Gastrocnemius medialis (tissue), 4 donors: ENCODE measurements around the gene SLC35G6. TPM values are rescaled to one million over a fixed set of nuclear protein-coding genes. Genes with fewer than 3 reads are reported as not detected.

ENCODE experiments used
- ATAC-seq, 2 donors: fragments of 150-250 bp; one replicate each; pipeline ENCODE4 v1.9.1; 2016
- DNase-seq, 2 donors: peaks; one replicate each; pipeline ENCODE4 v3.0.0-alpha.2; 2019
- H3K27ac ChIP-seq, 4 donors: fragments of 200-600 bp; sonication (generic); 1 replicate in 1 of 4; 2 replicates in 3 of 4; pipeline ENCODE4 v1.5.1; 2016 to 2018; ENCODE audit warnings: mild to moderate bottlenecking in 2 of 4, moderate library complexity in 1 of 4
- H3K27me3 ChIP-seq, 3 donors: fragments of 200-600 bp; sonication (generic) in 2 of 3; 1 replicate in 1 of 3; 2 replicates in 2 of 3; pipeline versions ENCODE4 v1.5.1 to v1.6.0; 2016 to 2019; ENCODE audit warnings: mild to moderate bottlenecking in 1 of 3, moderate library complexity in 1 of 3
- H3K36me3 ChIP-seq, 2 donors: fragments of 200-600 bp; sonication (generic) in 1 of 2; one replicate each; pipeline ENCODE4 v1.5.1; 2017 to 2018
- H3K4me1 ChIP-seq, 2 donors: fragments of 200-600 bp; sonication (generic) in 1 of 2; one replicate each; pipeline ENCODE4 v1.5.1; 2016 to 2017; ENCODE audit warnings: mild to moderate bottlenecking in 2 of 2
- H3K4me3 ChIP-seq, 4 donors: fragments of 200-600 bp; sonication (generic) in 3 of 4; 1 replicate in 1 of 4; 2 replicates in 3 of 4; pipeline ENCODE4 v1.5.1; 2016 to 2019; ENCODE audit warnings: mild to moderate bottlenecking in 2 of 4
- H3K9me3 ChIP-seq, 3 donors: fragments of 200-600 bp; sonication (generic) in 2 of 3; 1 replicate in 1 of 3; 2 replicates in 2 of 3; pipeline ENCODE4 v1.5.1; 2016 to 2019
- CTCF ChIP-seq, 5 experiments: fragments of 450-650 bp in 3 of 5; fragments of 200-600 bp in 2 of 5; sonication (generic) in 2 of 5; IDR thresholded peaks in 4 of 5; conservative IDR thresholded peaks in 1 of 5; 1 replicate in 4 of 5; 2 replicates in 1 of 5; pipeline ENCODE4 v1.5.1; 2016 to 2019; ENCODE audit warnings: antibody characterized with exemption in 5 of 5, mild to moderate bottlenecking in 3 of 5, moderate library complexity in 3 of 5
- POLR2A ChIP-seq, 2 donors: fragments of 450-650 bp; IDR thresholded peaks; one replicate each; pipeline ENCODE4 v1.6.1; 2017; ENCODE audit warnings: antibody characterized with exemption in 2 of 2, mild to moderate bottlenecking in 2 of 2, moderate library complexity in 2 of 2
- in situ Hi-C, 4 donors: fragments of 200-750 bp; cut with MboI; loops; one replicate each; pipeline versions ENCODE4 v1.15.0 to v1.8.0; 2017; ENCODE audit warnings: low sequenced_read_pairs in 4 of 4
- intact Hi-C: fragments of 100-400 bp; cut with DNase I; formaldehyde crosslinking; loops from one replicate; pipeline ENCODE4 v1.15.1; 2023; ENCODE audit warnings: low total_unique reads
- total RNA-seq, 4 donors: library from RNA; depleted of rRNA; stranded (reverse); fragments of >200 nt; gene quantifications; one replicate each; pipeline versions ENCODE4 v1.1.0 to v1.2.3, GENCODE V29; 2016

Gene SLC35G6
- total RNA-seq, 4 donors from 2014 or later: not detected

- peak overlapping the region in 3 of 4 donors; percentile 5 to 45 (median 40) for H3K27ac ChIP-seq
Observed at GRCh38 chr17:7459961-7460545, 21.2 kb upstream of the SLC35G6 start.

GRCh38 chr17:7460850-7461660 is 20.2 kb upstream of the SLC35G6 start:
- ATAC-seq (peak in 1 of 2 donors; percentile 62), DNase-seq (peak in 1 of 2 donors; percentile 41)
- Histone ChIP-seq H3K27ac (peak overlapping the region in 2 of 4 donors; percentile 31 to 45), H3K4me1 (peaks cover 8 to 12% of the 10 kb centered on the region in 2 donors), H3K36me3 (peaks cover 0 to 50% of the 10 kb centered on the region in 2 donors), H3K4me3 (no peak overlapping the region), H3K27me3 (no peaks in the 10 kb centered on the region), H3K9me3 (no peaks in the 10 kb centered on the region)
- intact Hi-C loops (no loop called here), in situ Hi-C loops (no loop called here)
- TF ChIP-seq CTCF (IDR thresholded peaks at IDR 0.05 in 4 of 5, conservative IDR thresholded peaks at IDR 0.05 in 1 of 5) (no peak), POLR2A (IDR thresholded peaks at IDR 0.05) (no peak)

More at GRCh38 chr17:7459961-7460545, 21.2 kb upstream of the SLC35G6 start:
- ATAC-seq (no peak), DNase-seq (no peak)
- Histone ChIP-seq H3K4me3 (no peak overlapping the region), H3K9me3 (no peaks in the 10 kb centered on the region), H3K4me1 (peaks cover 9% of the 10 kb centered on the region in 2 donors), H3K36me3 (peaks cover 0 to 44% of the 10 kb centered on the region in 2 donors), H3K27me3 (no peaks in the 10 kb centered on the region)
- TF ChIP-seq POLR2A (IDR thresholded peaks at IDR 0.05): no peak
- TF ChIP-seq CTCF (IDR thresholded peaks at IDR 0.05 in 4 of 5, conservative IDR thresholded peaks at IDR 0.05 in 1 of 5): no peak
- intact Hi-C loops (no loop called here), in situ Hi-C loops (no loop called here)

- no peak for ATAC-seq
- DNase-seq: no peak
- Histone ChIP-seq H3K27me3 (no peaks in the 10 kb centered on the region), H3K9me3 (no peaks in the 10 kb centered on the region), H3K27ac (peak overlapping the region in 1 of 4 donors; percentile 11), H3K36me3 (peaks cover 0 to 38% of the 10 kb centered on the region in 2 donors), H3K4me3 (no peak overlapping the region), H3K4me1 (peaks cover 19 to 22% of the 10 kb centered on the region in 2 donors)
- no peak for TF ChIP-seq CTCF (IDR thresholded peaks at IDR 0.05 in 4 of 5, conservative IDR thresholded peaks at IDR 0.05 in 1 of 5)
- TF ChIP-seq POLR2A (IDR thresholded peaks at IDR 0.05): no peak
- in situ Hi-C loops: no loop called here
- intact Hi-C loops: no loop called here
Observed at GRCh38 chr17:7462474-7463371, 18.5 kb upstream of the SLC35G6 start.

- in situ Hi-C loops (no loop called here), intact Hi-C loops (no loop called here)
- Histone ChIP-seq H3K4me3 (no peak overlapping the region), H3K27me3 (no peaks in the 10 kb centered on the region), H3K4me1 (peaks cover 20 to 25% of the 10 kb centered on the region in 2 donors), H3K36me3 (peaks cover 0 to 32% of the 10 kb centered on the region in 2 donors), H3K27ac (peak overlapping the region in 1 of 4 donors; percentile 11), H3K9me3 (no peaks in the 10 kb centered on the region)
- ATAC-seq: no peak
- no peak for DNase-seq
- TF ChIP-seq CTCF (IDR thresholded peaks at IDR 0.05 in 4 of 5, conservative IDR thresholded peaks at IDR 0.05 in 1 of 5) (no peak), POLR2A (IDR thresholded peaks at IDR 0.05) (no peak)
Observed at GRCh38 chr17:7463372-7463846, 17.8 kb upstream of the SLC35G6 start.
